RKO (cell line): Measurements from ENCODE around the gene TMEM201.
A peak's percentile ranks its signal among the peaks of the same experiment; 100 is the strongest.

Experiments used
- DNase-seq: peaks from one replicate; pipeline ENCODE4 v3.0.0-alpha.2; 2016; ENCODE audit warnings: low spot score

Gene TMEM201

DNA sequence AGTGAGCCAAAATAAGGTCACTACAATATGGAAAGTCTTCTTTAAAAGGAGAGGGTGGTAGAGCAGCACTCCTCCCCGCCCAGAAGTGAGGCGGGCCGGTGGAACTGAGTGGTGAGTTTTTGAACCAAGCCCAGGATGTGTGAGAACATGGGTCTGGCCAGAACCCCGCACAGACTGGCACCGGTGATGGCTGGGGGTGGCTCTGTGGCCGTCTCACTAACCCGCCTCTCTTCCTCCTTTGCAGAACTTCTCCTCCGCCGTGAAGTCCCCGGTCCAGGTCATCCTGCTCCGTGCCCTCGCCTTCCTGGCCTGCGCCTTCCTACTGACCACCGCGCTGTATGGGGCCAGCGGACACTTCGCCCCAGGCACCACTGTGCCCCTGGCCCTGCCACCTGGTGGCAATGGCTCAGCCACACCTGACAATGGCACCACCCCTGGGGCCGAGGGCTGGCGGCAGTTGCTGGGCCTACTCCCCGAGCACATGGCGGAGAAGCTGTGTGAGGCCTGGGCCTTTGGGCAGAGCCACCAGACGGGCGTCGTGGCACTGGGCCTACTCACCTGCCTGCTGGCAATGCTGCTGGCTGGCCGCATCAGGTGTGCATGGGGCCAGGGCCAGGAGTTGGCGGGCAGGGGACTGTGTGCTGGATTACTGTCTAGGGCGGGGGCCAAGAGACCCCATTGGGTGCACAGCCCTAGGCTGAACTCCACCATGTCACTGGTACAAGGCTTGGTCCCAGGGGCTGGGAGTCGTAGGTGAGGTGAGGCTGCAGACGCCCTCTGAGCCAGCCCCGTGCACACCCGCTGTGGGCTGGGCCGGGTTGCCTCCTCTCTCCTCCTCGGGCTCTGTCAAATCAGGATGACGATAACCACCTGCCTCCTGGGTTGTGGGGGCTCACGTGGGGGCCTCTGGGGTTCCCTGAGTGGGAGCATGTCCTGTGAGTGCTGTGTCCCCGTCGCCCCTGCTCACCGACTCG is 12.4 kb downstream of the TMEM201 start:
- DNase-seq = no peak

GRCh38 chr1:9601942-9602793 is 13.5 kb downstream of the TMEM201 start:
- DNase-seq = no peak

GRCh38 chr1:9602794-9603167 is 14.1 kb downstream of the TMEM201 start:
- no peak for DNase-seq

GRCh38 chr1:9603307-9603706 is 14.6 kb downstream of the TMEM201 start:
- DNase-seq = no peak

DNA sequence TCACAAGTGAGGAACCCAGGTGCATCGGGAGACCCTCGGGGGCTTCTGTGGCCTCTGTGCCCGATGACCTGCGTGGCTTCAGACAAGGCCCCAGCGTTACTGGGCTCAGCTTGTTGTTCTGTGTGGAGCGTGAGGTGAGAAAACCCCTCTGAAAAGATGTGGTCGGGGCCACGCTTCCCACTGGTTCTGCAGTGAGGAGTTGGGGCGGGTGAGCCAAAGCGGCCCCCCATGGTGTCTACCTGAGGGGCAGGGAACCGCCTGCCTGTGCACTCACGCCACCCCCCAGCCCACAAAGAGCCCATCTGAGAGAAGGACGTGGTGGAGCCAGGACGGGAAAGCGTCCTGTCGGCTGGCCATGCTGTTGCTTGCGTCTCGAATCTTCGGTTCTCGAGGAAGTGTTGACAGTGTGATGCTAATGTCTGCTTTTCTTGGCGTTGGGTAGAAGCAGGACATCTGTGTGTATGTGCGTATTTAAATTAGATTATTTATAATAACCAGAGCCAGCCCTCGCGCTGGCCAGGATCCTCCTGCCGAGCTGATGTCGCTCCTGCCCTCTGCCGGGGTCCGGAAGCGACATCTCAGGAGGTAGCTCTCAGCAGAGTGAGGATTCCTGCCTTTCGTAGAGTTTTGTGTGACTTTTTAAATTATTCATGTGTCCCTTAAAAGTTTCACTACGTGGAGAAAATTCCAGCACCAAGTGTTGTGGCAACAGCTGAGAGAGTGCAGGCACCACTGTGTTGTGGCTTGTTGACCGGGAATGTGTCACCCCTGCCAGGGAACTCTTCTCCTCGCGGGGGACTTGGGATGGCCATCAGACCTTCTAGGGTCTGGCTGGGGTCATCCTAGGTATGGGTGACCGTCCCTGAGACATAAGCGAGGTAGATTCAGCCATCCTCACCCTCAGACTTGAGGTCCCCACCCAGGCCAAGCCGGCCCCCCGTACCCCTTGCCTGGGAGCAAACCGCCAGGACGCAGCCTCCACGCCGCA is 15.3 kb downstream of the TMEM201 start:
- no peak for DNase-seq

DNA sequence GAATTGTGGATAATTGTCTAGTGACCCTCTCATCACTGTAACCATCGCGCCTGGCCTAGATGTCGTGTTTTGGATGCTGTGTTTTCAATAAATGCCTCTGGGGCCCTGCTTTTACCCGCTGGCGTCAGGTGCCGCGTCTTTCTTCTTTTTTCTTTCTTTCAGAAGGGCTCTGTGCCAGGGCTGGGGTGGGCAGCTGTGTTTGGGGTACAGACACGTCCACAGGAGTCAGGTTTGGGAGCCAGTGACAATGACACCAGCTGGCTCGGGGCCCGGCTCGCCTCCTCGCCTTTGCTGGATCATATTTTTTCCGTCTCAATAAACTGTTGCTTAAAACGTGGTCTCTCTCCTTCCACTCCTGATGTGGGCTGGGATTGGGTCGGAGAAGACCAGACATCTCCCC is 16.1 kb downstream of the TMEM201 start:
- DNase-seq = no peak

DNA sequence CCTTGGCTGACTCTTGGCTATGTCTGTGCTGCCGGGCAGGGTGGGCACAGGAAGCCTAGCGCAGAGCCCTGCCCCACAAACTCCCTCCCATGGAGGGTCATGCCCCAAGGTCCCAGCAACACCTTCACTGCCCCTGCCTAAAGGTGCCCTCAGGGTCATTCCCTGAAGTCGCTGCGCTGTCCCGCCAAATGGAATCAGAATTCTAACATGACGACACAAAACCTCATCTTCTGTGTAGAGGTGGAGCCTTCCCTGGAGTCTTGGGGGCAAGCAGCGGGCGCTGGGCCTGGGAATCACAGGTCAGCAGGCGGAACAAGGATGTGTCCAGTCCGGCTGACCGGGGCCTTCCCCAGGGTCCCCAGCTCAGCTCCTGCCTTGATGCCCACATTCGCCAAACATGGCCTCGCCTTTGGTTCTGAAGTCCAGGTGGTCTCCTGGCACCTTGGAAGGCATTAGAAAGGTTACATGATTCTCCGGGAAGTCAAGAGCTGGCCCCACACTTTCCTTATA is 17.3 kb downstream of the TMEM201 start:
- DNase-seq = no peak

GRCh38 chr1:9606458-9606857 is 17.7 kb downstream of the TMEM201 start:
- DNase-seq = no peak

GRCh38 chr1:9606948-9607347 is 18.2 kb downstream of the TMEM201 start:
- DNase-seq = no peak

GRCh38 chr1:9607352-9607751 is 18.6 kb downstream of the TMEM201 start:
- no peak for DNase-seq

- DNase-seq = no peak
Measured at GRCh38 chr1:9609998-9610397, 21.3 kb downstream of the TMEM201 start.

GRCh38 chr1:9610548-9610947 is 21.8 kb downstream of the TMEM201 start:
- DNase-seq = no peak

DNA sequence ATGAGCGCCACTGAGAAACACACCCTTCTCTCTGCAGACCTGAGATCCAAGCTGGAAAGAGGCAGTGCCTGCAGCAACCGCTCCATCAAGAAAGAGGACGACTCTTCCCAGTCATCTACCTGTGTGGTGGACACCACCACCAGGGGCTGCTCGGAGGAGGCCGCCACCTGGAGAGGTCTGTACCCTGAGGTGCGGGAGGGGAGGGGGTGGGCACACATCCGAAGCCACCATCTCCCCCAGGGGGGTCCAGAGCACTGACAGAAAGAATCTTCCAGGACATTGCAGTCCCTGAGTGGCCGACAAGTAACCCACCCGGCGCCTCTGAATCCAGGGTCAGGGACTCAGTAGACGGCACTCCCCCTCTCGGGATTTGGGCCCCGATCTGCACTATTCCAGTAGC is 23.0 kb downstream of the TMEM201 start:
- no peak for DNase-seq

DNA sequence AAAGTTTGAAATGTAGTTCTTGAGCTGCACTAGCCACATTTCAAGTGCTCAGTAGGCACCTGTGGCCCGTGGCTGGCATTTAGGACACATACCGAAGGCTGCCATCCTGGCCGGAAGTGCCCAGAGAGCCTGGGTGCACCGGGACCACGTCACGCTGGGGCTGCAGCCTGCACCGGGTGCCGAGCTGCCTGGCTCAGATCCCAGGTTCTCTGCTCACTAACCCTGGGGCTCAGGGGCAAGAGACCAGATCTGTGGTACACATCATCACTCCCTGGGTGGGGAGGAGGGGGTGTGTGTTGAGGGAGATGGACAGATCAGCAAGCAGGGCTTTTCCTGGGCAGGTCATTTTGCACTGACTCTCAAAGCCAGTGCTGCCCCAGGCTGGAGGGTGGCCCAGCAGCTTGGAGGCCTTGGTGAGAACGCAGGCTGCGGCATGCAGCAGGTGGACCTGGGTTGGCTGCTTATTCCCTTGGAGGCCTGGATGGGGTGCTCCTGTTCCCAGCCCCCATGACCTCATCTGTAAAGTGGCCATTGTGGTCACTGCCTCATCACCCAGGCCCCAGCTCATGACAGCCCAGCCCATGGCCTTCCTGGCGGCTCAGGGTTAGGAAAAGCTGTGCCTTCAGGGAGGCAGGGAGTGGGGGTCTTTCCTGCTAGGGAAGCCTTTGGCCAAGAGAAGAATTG is 23.6 kb downstream of the TMEM201 start:
- no peak for DNase-seq

GRCh38 chr1:9612871-9613624 is 24.3 kb downstream of the TMEM201 start:
- DNase-seq = no peak

DNA sequence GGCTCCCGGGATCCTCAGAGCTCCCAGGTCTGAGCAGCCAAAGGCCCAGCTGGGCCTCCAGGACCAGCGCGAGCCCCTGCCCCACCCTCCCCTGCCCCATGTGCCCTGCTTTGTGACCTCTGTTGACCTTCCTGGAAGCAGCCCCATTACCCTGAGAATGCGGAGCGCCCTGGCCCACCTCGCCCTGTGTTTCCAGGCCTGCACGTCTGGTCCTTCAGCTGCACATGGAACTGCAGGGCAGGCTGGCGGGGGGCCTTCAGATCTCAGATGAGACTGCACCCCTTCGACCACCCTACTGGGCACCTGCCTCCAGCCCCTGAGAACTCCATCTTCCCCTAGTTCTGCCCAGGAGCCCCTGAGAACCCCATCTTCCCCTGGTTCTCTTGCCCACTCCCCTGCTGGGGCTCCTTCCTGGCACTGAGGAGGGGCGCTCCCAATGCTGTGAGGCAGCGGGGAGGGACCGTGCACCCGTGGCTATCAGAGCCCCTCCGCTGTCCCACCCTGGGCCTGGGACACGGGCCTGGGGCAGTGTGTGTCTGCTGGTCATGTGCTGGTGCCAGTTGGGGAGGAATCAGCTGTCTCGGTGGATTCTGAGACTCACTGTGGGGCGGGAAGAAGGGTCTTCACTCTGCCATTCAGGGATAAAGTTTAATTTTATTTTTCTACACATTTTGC is 25.1 kb downstream of the TMEM201 start:
- DNase-seq = no peak

DNA sequence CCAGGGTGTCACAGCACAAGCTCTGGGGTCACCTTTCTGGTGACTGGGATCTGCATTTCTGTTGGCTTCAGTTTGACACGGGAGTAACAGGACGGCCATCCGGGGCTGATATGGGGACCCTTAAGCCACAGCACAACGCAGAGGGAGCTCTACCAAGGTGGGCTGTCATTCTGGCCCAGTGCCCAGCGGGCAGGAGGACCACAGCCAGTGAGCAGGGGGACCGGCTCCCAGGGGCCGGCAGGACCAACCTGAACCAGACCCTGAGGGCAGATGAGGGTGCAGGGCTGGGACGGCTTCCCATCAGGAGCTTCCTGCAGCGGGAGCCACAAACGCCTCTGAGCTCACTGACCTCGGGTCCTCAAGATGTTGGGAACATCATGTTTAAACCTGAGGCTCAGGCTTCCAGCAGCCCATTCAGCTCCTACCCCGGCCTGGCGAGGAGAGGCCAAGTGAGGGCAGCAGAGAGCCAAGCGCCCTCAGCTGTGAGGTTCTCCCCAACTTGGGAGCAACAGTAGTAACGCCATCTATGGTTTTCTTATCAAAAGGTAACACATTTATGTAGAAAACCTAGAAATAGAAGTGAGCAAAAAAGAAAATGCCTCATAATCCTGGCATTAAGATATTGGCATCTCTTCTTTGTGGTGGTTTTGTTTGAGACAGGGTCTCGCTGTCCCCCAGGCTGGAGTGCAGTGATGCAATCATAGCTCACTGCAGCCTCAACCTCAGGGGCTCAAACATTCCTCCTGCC is 26.8 kb downstream of the TMEM201 start:
- peak; percentile 76 for DNase-seq

DNA sequence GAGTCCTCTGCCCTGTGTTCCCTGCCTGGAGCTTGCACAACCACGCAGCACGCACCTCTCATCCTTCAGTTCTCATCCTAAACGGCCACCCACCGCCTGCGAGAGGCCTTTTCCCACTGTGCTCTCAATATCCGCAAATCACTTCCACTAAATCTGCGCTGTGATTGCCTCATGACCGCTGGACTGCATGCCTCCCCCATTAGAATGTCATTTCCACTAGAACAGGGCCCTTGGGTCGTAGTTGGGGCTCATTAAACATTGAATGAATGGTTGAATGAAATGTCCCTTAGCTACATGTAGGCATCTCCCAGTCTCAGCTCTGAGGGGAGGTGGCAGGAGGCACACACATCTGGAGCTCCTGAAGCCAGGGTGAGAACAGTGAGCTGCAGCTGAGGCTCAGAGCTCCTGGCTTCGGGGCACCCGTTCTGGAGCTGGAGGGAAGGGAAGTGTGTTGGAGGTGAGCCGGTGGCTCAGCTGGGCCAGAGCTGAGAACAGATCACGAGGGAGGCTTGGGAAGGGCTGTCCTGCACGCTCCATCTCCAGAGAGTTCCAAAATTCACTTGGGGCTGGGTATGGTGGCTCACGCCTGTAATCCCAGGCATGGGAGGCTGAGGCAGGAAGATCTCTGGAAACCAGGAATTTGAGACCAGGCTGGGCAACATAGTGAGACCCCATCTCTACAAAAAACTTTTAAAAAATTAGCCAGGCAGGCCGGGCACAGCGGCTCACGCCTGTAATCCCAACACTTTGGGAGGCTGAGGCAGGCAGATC is 30.4 kb downstream of the TMEM201 start:
- no peak for DNase-seq
